HEK293 (cell line): ENCODE data around the gene DEPDC5.

Experiments used
- CTCF ChIA-PET: fragments of 350-600 bp; formaldehyde crosslinking; extraction: SDS; loops from one replicate; lab custom pipeline; 2021; ENCODE audit warnings: antibody characterized with exemption; lab: Yijun Ruan, JAX
- POLR2A ChIA-PET: fragments of 300-600 bp; formaldehyde crosslinking; extraction: SDS; loops from one replicate; lab custom pipeline; 2020; ENCODE audit warnings: antibody characterized with exemption, inconsistent platforms; lab: Yijun Ruan, JAX
- H3K27ac ChIP-seq: fragments of 200-500 bp; sonication (Bioruptor generic); 2 replicates; pipeline ENCODE4 v1.5.1; 2014; ENCODE audit warnings: low read depth, low read length, control low read depth, inconsistent platforms; ENCODE audit errors: extremely low read depth
- H3K36me3 ChIP-seq, 2 experiments: fragments of 200-500 bp in 1 of 2; sonication (Bioruptor generic) in 1 of 2; 1 replicate in 1 of 2; 2 replicates in 1 of 2; pipeline ENCODE4 v1.5.1; 2014 to 2017; ENCODE audit warnings: inconsistent platforms in 2 of 2, low read length in 2 of 2; ENCODE audit not compliant: control insufficient read depth in 2 of 2, insufficient read depth in 1 of 2
- H3K4me1 ChIP-seq: fragments of 200-500 bp; sonication (Bioruptor generic); 2 replicates; pipeline ENCODE4 v1.5.1; 2014; ENCODE audit warnings: mild to moderate bottlenecking, low read length, inconsistent platforms; ENCODE audit not compliant: control insufficient read depth, insufficient read depth
- H3K4me3 ChIP-seq: 2 replicates; pipeline ENCODE4 v1.5.1; 2011; ENCODE audit warnings: low read depth, mild to moderate bottlenecking, control low read depth, low read length, moderate library complexity
- H3K9me3 ChIP-seq: fragments of 200-500 bp; sonication (Bioruptor generic); 2 replicates; pipeline ENCODE4 v1.5.1; 2014; ENCODE audit warnings: low read depth, low read length, inconsistent platforms; ENCODE audit not compliant: control insufficient read depth, insufficient read depth
- KLF1 ChIP-seq: fragments of 450-650 bp; formaldehyde crosslinking; IDR thresholded peaks from 2 replicates; pipeline ENCODE4 v1.5.1; 2016; ENCODE audit warnings: missing biosample characterization, missing genetic modification characterization
- REPIN1 ChIP-seq: fragments of 450-650 bp; formaldehyde crosslinking; IDR thresholded peaks from 2 replicates; pipeline ENCODE4 v1.5.1; 2017; ENCODE audit warnings: missing biosample characterization, missing genetic modification characterization, low read depth
- WT1 ChIP-seq: fragments of 450-650 bp; formaldehyde crosslinking; IDR thresholded peaks from 2 replicates; pipeline ENCODE4 v1.5.1; 2016; ENCODE audit warnings: missing biosample characterization, missing genetic modification characterization
- YY1 ChIP-seq: fragments of 450-650 bp; formaldehyde crosslinking; IDR thresholded peaks from 2 replicates; pipeline ENCODE4 v1.5.1; 2018; ENCODE audit warnings: missing biosample characterization, missing genetic modification characterization
- YY2 ChIP-seq: fragments of 450-650 bp; formaldehyde crosslinking; IDR thresholded peaks from 2 replicates; pipeline ENCODE4 v1.5.1; 2016; ENCODE audit warnings: missing biosample characterization, missing genetic modification characterization
- ZEB2 ChIP-seq: fragments of 450-650 bp; formaldehyde crosslinking; IDR thresholded peaks from 2 replicates; pipeline ENCODE4 v1.5.1; 2016; ENCODE audit warnings: missing biosample characterization, missing genetic modification characterization
- ZNF133 ChIP-seq: fragments of 450-650 bp; formaldehyde crosslinking; IDR thresholded peaks from 2 replicates; pipeline ENCODE4 v1.5.1; 2016; ENCODE audit warnings: missing biosample characterization, missing genetic modification characterization
- ZNF2 ChIP-seq: fragments of 450-650 bp; formaldehyde crosslinking; IDR thresholded peaks from 2 replicates; pipeline ENCODE4 v1.5.1; 2016; ENCODE audit warnings: missing biosample characterization, missing genetic modification characterization
- ZNF223 ChIP-seq: fragments of 450-650 bp; formaldehyde crosslinking; IDR thresholded peaks from 2 replicates; pipeline ENCODE4 v1.5.1; 2016; ENCODE audit warnings: missing biosample characterization, missing genetic modification characterization
- ZNF239 ChIP-seq: fragments of 450-650 bp; formaldehyde crosslinking; IDR thresholded peaks from 2 replicates; pipeline ENCODE4 v1.5.1; 2016; ENCODE audit warnings: missing biosample characterization, missing genetic modification characterization
- ZNF248 ChIP-seq: fragments of 450-650 bp; formaldehyde crosslinking; IDR thresholded peaks from 2 replicates; pipeline ENCODE4 v1.5.1; 2017; ENCODE audit warnings: missing biosample characterization, missing genetic modification characterization
- ZNF292 ChIP-seq: fragments of 450-650 bp; formaldehyde crosslinking; IDR thresholded peaks from 2 replicates; pipeline ENCODE4 v1.5.1; 2016; ENCODE audit warnings: low read depth, missing biosample characterization, missing genetic modification characterization, borderline replicate concordance
- ZNF48 ChIP-seq: fragments of 450-650 bp; formaldehyde crosslinking; IDR thresholded peaks from 2 replicates; pipeline ENCODE4 v1.5.1; 2016; ENCODE audit warnings: missing biosample characterization, missing genetic modification characterization
- ZNF501 ChIP-seq: fragments of 450-650 bp; formaldehyde crosslinking; IDR thresholded peaks from 2 replicates; pipeline ENCODE4 v1.5.1; 2016; ENCODE audit warnings: missing biosample characterization, missing genetic modification characterization
- ZNF514 ChIP-seq: fragments of 450-650 bp; formaldehyde crosslinking; IDR thresholded peaks from 2 replicates; pipeline ENCODE4 v1.5.1; 2016; ENCODE audit warnings: missing biosample characterization, missing genetic modification characterization
- ZNF544 ChIP-seq: fragments of 450-650 bp; formaldehyde crosslinking; IDR thresholded peaks from 2 replicates; pipeline ENCODE4 v1.5.0; 2017; ENCODE audit warnings: missing biosample characterization, missing genetic modification characterization
- ZNF600 ChIP-seq: fragments of 450-650 bp; formaldehyde crosslinking; IDR thresholded peaks from 2 replicates; pipeline ENCODE4 v1.5.1; 2016; ENCODE audit warnings: missing biosample characterization, missing genetic modification characterization
- TF ChIP-seq, protein P1 (sequence below): fragments of 450-650 bp; formaldehyde crosslinking; IDR thresholded peaks from 2 replicates; pipeline ENCODE4 v1.5.1; 2016; ENCODE audit warnings: missing biosample characterization, missing genetic modification characterization
- TF ChIP-seq, protein P2 (sequence below): fragments of 450-650 bp; formaldehyde crosslinking; conservative IDR thresholded peaks from 2 replicates; pipeline ENCODE4 v1.5.1; 2016; ENCODE audit warnings: low read depth, missing biosample characterization, missing genetic modification characterization

Gene DEPDC5

DNA sequence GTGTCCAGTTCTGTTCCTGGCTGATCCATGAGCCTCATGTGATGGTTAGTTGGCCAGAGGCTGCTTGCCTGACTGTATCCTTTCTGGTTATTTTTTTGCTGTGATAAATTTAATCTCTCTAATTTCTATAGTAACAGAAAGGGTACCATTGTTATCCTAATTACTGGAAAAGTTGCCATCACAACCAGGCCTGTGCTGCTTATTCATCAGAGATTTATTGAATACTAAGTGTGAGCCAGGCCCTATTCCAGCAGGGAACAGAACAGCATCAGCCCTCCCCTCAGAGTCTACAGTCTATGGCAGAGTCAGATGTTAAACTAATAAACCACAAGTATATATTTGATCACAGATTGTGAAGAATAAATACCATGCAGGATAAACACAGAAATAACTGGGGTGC lies 86.8 kb downstream of the DEPDC5 start:
- ChIA-PET CTCF (interaction anchor here (0.6 kb wide), 1 partner anchor 209 kb away, joined by 3 read pairs; no protein-coding TSS in a partner anchor), POLR2A (interaction anchor here (0.5 kb wide), 1 partner anchor 10 kb away, joined by 4 read pairs; no protein-coding TSS in a partner anchor)
- no peak overlapping the region for H3K4me3 ChIP-seq
- H3K27ac ChIP-seq: no peak overlapping the region
- no peaks in the 10 kb centered on the region for H3K4me1 ChIP-seq
- TF ChIP-seq ZNF239 (tag by site-specific recombination): no peak
- no peak for TF ChIP-seq ZNF48 (tag by site-specific recombination)
- TF ChIP-seq REPIN1: no peak
- no peak for TF ChIP-seq ZNF248 (tag by site-specific recombination)
- no peak for TF ChIP-seq WT1 (tag by site-specific recombination)
- no peak for TF ChIP-seq YY2 (tag by site-specific recombination)
- no peak for TF ChIP-seq ZNF600 (tag by site-specific recombination)
- no peak for TF ChIP-seq ZNF292 (tag by site-specific recombination)
- TF ChIP-seq ZNF133: no peak
- no peak for TF ChIP-seq ZNF223
- TF ChIP-seq ZNF514 (tag by site-specific recombination): no peak
- peaks cover 7 to 91% of the 10 kb centered on the region in 2 experiments; a peak in 2 of 3 replicates for H3K36me3 ChIP-seq
- no peaks in the 10 kb centered on the region for H3K9me3 ChIP-seq

DNA sequence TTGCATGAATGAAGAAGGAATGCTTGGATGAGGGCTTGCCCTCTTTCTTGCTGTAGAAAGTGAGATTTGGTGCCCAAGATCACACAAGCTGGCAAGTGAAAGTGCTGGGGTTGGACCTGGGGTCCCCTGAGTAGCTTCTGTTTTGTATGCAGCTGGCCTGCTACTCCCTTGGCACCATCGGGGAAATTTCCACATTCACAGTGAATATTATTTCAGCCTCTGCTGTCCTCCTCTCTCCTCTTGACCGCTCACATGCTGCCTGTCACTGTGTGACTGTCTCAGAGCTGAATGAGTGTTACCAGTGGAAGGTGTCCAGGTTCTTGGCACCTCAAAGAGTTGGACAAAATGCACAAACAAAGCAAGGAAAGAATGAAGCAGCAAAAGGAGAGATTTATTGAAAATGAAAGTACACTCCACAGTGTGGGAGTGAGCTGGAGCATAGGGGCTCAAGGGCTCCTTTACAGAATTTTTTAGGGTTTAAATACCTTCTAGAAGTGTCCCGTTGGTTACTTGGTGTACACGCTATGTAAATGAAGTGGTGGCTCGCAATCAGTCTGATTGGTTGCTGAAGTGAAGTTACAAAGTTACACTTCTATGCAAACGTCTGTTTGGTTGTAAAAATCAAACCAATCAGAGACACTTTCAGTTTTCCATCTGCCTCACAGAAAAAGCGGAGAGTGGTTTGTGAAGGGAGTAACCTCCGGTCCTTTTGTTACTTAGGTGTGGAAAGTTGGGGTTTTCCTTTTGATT lies 87.4 kb downstream of the DEPDC5 start:
- Histone ChIP-seq H3K9me3 (no peaks in the 10 kb centered on the region), H3K27ac (no peak overlapping the region), H3K4me3 (no peak overlapping the region), H3K4me1 (no peaks in the 10 kb centered on the region), H3K36me3 (peaks cover 14 to 91% of the 10 kb centered on the region in 2 experiments)
- CTCF ChIA-PET: interaction anchor here (0.6 kb wide), 1 partner anchor 210 kb away, joined by 3 read pairs; no protein-coding TSS in a partner anchor
- POLR2A ChIA-PET: interaction anchor here (0.5 kb wide), 1 partner anchor 10 kb away, joined by 4 read pairs; no protein-coding TSS in a partner anchor
- TF ChIP-seq YY1 (tag by site-specific recombination): no peak
- TF ChIP-seq ZNF501 (tag by site-specific recombination): no peak
- TF ChIP-seq ZEB2 (tag by site-specific recombination): no peak
- TF ChIP-seq, protein P1, sequence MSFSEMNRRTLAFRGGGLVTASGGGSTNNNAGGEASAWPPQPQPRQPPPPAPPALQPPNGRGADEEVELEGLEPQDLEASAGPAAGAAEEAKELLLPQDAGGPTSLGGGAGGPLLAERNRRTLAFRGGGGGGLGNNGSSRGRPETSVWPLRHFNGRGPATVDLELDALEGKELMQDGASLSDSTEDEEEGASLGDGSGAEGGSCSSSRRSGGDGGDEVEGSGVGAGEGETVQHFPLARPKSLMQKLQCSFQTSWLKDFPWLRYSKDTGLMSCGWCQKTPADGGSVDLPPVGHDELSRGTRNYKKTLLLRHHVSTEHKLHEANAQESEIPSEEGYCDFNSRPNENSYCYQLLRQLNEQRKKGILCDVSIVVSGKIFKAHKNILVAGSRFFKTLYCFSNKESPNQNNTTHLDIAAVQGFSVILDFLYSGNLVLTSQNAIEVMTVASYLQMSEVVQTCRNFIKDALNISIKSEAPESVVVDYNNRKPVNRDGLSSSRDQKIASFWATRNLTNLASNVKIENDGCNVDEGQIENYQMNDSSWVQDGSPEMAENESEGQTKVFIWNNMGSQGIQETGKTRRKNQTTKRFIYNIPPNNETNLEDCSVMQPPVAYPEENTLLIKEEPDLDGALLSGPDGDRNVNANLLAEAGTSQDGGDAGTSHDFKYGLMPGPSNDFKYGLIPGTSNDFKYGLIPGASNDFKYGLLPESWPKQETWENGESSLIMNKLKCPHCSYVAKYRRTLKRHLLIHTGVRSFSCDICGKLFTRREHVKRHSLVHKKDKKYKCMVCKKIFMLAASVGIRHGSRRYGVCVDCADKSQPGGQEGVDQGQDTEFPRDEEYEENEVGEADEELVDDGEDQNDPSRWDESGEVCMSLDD (tag by site-specific recombination): no peak
- no peak for TF ChIP-seq ZNF2 (tag by site-specific recombination)
- TF ChIP-seq ZNF544 (tag by site-specific recombination): no peak
- no peak for TF ChIP-seq KLF1 (tag by site-specific recombination)
- TF ChIP-seq, protein P2, sequence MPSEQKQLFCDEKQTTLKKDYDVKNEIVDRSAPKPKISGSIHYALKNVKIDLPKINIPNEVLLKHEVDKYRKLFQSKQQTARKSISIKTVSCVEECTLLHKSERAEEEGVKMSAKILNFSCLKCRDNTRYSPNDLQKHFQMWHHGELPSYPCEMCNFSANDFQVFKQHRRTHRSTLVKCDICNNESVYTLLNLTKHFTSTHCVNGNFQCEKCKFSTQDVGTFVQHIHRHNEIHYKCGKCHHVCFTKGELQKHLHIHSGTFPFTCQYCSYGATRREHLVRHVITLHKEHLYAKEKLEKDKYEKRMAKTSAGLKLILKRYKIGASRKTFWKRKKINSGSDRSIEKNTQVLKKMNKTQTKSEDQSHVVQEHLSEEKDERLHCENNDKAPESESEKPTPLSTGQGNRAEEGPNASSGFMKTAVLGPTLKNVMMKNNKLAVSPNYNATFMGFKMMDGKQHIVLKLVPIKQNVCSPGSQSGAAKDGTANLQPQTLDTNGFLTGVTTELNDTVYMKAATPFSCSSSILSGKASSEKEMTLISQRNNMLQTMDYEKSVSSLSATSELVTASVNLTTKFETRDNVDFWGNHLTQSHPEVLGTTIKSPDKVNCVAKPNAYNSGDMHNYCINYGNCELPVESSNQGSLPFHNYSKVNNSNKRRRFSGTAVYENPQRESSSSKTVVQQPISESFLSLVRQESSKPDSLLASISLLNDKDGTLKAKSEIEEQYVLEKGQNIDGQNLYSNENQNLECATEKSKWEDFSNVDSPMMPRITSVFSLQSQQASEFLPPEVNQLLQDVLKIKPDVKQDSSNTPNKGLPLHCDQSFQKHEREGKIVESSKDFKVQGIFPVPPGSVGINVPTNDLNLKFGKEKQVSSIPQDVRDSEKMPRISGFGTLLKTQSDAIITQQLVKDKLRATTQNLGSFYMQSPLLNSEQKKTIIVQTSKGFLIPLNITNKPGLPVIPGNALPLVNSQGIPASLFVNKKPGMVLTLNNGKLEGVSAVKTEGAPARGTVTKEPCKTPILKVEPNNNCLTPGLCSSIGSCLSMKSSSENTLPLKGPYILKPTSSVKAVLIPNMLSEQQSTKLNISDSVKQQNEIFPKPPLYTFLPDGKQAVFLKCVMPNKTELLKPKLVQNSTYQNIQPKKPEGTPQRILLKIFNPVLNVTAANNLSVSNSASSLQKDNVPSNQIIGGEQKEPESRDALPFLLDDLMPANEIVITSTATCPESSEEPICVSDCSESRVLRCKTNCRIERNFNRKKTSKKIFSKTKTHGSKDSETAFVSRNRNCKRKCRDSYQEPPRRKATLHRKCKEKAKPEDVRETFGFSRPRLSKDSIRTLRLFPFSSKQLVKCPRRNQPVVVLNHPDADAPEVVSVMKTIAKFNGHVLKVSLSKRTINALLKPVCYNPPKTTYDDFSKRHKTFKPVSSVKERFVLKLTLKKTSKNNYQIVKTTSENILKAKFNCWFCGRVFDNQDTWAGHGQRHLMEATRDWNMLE (tag by site-specific recombination): no peak
